Effector memory CD8-positive, alpha-beta T cell (primary cell): ENCODE data around the gene PIGU.

Experiments
- ATAC-seq: fragments of 150-1000 bp; cut with Tn5 transposase; replicated peaks from 2 replicates; pipeline ENCODE4 v1.10.0; 2021; ENCODE audit warnings: mild to moderate bottlenecking, moderate library complexity
- DNase-seq, 3 experiments: peaks; one replicate each; pipeline ENCODE4 v3.0.0; 2021
- H3K27ac Mint-ChIP-seq, 2 donors: one replicate each; pipeline ENCODE4 v1.8.0; 2022; ENCODE audit warnings: mild to moderate bottlenecking in 2 of 2, mixed read lengths in 2 of 2, moderate library complexity in 2 of 2
- H3K27me3 Mint-ChIP-seq, 2 donors: one replicate each; pipeline ENCODE4 v1.8.0; 2022; ENCODE audit warnings: mixed read lengths in 2 of 2
- H3K36me3 Mint-ChIP-seq: one replicate; pipeline ENCODE4 v1.8.0; 2022; ENCODE audit warnings: mild to moderate bottlenecking, moderate library complexity, mixed read lengths; ENCODE audit not compliant: insufficient read depth
- H3K4me1 Mint-ChIP-seq, 2 donors: one replicate each; pipeline ENCODE4 v1.8.0; 2022; ENCODE audit warnings: low read depth in 2 of 2, mixed read lengths in 2 of 2
- H3K4me3 Mint-ChIP-seq, 2 donors: one replicate each; pipeline ENCODE4 v1.8.0; 2022; ENCODE audit warnings: mild to moderate bottlenecking in 2 of 2, mixed read lengths in 2 of 2, moderate library complexity in 2 of 2
- H3K9me3 Mint-ChIP-seq, 2 donors: one replicate each; pipeline ENCODE4 v1.8.0; 2022; ENCODE audit warnings: mixed read lengths in 2 of 2

Gene PIGU

GRCh38 chr20:34539756-34540155 lies 137.1 kb downstream of the PIGU start:
- Mint-ChIP-seq H3K36me3 (peaks cover 56% of the 10 kb centered on the region), H3K4me1 (peaks cover 19 to 22% of the 10 kb centered on the region in 2 donors), H3K27me3 (no peaks in the 10 kb centered on the region), H3K9me3 (no peaks in the 10 kb centered on the region), H3K27ac (peak overlapping the region in 1 of 2 donors; percentile 56), H3K4me3 (no peak overlapping the region)
- DNase-seq (no peak), ATAC-seq (no peak)

DNA sequence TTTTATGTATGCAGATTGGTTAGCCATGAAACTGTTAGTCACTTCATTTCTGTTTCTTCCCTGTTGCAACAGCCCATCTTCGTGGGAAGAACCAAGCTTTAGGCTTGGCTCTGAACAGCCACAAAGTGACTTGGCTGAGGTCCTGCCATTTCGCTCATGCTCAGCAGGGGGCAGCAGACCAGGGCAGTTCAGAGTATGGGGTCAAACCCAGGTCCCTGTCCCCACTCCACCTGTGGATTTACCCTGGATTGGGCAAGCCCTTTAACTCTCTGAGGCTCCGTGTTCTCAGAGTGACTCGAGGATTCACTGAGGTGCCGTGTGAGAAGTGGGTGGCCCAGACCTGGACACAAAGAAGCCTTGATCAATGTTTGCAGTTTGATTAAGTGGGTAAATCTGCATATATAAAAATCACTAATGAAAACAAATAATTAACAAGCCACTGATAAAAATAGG lies 138.2 kb downstream of the PIGU start:
- no peaks in the 10 kb centered on the region for H3K27me3 Mint-ChIP-seq
- ATAC-seq, result peak; percentile 51
- peak; percentile 39 to 53 (median 44) for DNase-seq
- no peak overlapping the region for H3K4me3 Mint-ChIP-seq
- H3K9me3 Mint-ChIP-seq, result no peaks in the 10 kb centered on the region
- H3K4me1 Mint-ChIP-seq, result peaks cover 21 to 22% of the 10 kb centered on the region in 2 donors
- H3K36me3 Mint-ChIP-seq, result peaks cover 62% of the 10 kb centered on the region
- peak overlapping the region; percentile 56 to 57 for H3K27ac Mint-ChIP-seq

GRCh38 chr20:34537651-34538050 lies 139.2 kb downstream of the PIGU start:
- Mint-ChIP-seq H3K4me1 (peaks cover 20 to 22% of the 10 kb centered on the region in 2 donors), H3K4me3 (no peak overlapping the region), H3K9me3 (no peaks in the 10 kb centered on the region), H3K27me3 (no peaks in the 10 kb centered on the region), H3K36me3 (peaks cover 66% of the 10 kb centered on the region), H3K27ac (no peak overlapping the region)
- ATAC-seq (no peak), DNase-seq (no peak)

DNA sequence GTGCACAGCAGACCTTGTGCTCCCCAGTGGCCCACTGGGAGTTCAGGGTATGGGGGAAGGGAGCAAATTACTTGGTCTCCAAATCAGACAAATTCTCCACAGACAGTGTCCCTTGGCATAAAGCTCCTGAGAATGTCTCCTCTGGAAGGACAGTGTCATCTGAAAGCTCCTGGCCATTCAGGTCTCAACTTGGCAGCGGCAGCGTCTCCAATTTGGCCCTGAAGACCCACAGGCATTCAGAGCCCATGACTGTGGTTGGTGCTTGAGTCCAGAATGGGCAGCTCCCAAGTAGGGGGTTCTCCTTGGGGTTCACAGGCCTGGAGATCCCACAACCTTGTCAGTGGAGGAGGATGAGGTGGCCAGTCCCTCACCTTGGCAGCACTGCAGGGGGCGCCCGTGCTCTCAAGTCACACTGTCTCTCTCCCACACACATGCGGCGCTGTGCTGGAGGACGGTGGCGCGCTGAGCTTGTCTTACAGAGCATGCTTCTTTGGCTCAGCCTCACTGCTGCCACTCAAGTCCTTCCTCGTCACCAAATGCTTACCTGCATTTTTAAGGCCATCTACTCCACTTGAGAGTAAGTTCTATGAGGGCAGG lies 140.0 kb downstream of the PIGU start:
- Mint-ChIP-seq H3K4me1 (peaks cover 18 to 23% of the 10 kb centered on the region in 2 donors), H3K27me3 (no peaks in the 10 kb centered on the region), H3K27ac (no peak overlapping the region), H3K36me3 (peaks cover 66% of the 10 kb centered on the region), H3K9me3 (no peaks in the 10 kb centered on the region), H3K4me3 (no peak overlapping the region)
- ATAC-seq (peak; percentile 31), DNase-seq (peak; percentile 11 to 30 (median 21))

- Mint-ChIP-seq H3K4me3 (no peak overlapping the region), H3K27me3 (no peaks in the 10 kb centered on the region), H3K9me3 (no peaks in the 10 kb centered on the region), H3K36me3 (peaks cover 58% of the 10 kb centered on the region), H3K27ac (peak overlapping the region in 1 of 2 donors; percentile 65), H3K4me1 (peaks cover 15 to 24% of the 10 kb centered on the region in 2 donors)
- DNase-seq (no peak), ATAC-seq (no peak)
These were observed 141.0 kb downstream of the PIGU start for GRCh38 chr20:34535857-34536256.

DNA sequence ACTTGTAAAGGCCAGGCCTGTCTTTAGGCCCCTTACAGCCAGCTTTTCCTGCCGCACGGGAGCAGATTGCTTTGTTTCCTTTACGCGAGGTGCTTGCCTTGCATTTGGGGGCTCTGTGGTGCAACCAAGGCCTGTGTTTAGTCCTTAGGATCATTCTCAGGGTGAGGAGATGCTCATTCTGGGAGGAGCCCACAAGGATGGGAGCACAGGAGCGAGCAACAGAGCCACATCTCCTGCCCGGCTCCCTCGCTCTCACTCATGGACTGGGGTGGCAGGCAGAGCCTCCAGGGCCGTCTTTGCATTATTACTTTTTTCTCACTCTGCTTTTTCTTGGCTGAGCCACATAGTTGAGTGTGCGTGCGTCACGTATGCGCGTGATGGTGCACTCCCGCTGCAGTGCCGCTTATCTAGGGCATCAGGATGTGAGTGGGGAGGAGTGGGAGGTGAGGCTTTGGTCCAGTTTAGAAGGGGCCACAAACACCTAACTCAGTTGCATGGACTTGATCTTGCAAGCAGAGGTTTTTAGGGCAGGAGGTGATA lies 141.5 kb downstream of the PIGU start:
- H3K4me1 Mint-ChIP-seq, result peaks cover 14 to 22% of the 10 kb centered on the region in 2 donors
- DNase-seq (no peak), ATAC-seq (no peak)
- peaks cover 54% of the 10 kb centered on the region for H3K36me3 Mint-ChIP-seq
- H3K4me3 Mint-ChIP-seq, result no peak overlapping the region
- H3K9me3 Mint-ChIP-seq, result no peaks in the 10 kb centered on the region
- H3K27me3 Mint-ChIP-seq, result no peaks in the 10 kb centered on the region
- H3K27ac Mint-ChIP-seq, result peak overlapping the region in 1 of 2 donors; percentile 65

DNA sequence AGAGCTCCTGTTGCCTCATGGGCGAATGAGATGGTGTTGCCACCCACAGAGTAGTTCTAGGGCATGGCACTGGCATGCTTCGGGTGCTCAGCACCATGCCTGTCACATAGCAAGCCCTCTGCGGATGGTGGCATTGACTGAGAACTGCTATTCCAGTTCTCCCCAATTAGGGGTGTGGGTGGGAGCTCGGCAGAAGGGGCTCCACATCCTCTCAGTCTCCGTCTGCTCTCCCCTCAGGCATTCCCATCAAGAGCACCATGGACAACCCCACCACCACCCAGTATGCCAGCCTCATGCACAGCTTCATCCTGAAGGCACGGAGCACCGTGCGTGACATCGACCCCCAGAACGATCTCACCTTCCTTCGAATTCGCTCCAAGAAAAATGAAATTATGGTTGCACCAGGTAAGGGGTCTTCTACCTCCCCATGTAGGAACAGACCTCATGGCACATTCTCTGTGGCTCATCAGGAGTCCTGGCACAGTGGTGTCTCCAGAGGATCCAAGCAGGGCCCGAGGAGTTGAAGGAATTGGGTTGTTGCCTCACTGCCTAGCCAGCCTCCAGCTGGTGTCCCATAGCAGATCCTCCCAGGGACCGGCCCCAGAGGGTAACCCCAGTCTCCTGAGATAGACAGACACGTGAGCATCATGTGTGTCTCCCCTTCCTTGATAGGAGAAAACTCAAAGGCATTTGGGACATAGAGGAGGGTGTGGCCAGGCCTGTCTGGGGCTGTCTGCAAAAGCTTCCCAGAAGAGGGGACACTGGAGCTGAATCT lies 142.3 kb downstream of the PIGU start:
- no peak for DNase-seq
- ATAC-seq, result no peak
- peak overlapping the region in 1 of 2 donors; percentile 62 for H3K27ac Mint-ChIP-seq
- H3K36me3 Mint-ChIP-seq, result peaks cover 49% of the 10 kb centered on the region
- no peak overlapping the region for H3K4me3 Mint-ChIP-seq
- H3K27me3 Mint-ChIP-seq, result no peaks in the 10 kb centered on the region
- H3K4me1 Mint-ChIP-seq, result peaks cover 16 to 21% of the 10 kb centered on the region in 2 donors
- H3K9me3 Mint-ChIP-seq, result no peaks in the 10 kb centered on the region

- no peaks in the 10 kb centered on the region for H3K27me3 Mint-ChIP-seq
- peaks cover 14 to 21% of the 10 kb centered on the region in 2 donors for H3K4me1 Mint-ChIP-seq
- no peak for ATAC-seq
- no peak for DNase-seq
- no peak overlapping the region for H3K27ac Mint-ChIP-seq
- no peaks in the 10 kb centered on the region for H3K9me3 Mint-ChIP-seq
- peaks cover 57% of the 10 kb centered on the region for H3K36me3 Mint-ChIP-seq
- no peak overlapping the region for H3K4me3 Mint-ChIP-seq
These were observed 144.1 kb downstream of the PIGU start for GRCh38 chr20:34532756-34533155.

- Mint-ChIP-seq H3K36me3 (peaks cover 59% of the 10 kb centered on the region), H3K4me3 (no peak overlapping the region), H3K27ac (no peak overlapping the region), H3K4me1 (peaks cover 14 to 21% of the 10 kb centered on the region in 2 donors), H3K27me3 (no peaks in the 10 kb centered on the region), H3K9me3 (no peaks in the 10 kb centered on the region)
- DNase-seq (no peak), ATAC-seq (no peak)
These were observed 144.6 kb downstream of the PIGU start for GRCh38 chr20:34532320-34532719.

DNA sequence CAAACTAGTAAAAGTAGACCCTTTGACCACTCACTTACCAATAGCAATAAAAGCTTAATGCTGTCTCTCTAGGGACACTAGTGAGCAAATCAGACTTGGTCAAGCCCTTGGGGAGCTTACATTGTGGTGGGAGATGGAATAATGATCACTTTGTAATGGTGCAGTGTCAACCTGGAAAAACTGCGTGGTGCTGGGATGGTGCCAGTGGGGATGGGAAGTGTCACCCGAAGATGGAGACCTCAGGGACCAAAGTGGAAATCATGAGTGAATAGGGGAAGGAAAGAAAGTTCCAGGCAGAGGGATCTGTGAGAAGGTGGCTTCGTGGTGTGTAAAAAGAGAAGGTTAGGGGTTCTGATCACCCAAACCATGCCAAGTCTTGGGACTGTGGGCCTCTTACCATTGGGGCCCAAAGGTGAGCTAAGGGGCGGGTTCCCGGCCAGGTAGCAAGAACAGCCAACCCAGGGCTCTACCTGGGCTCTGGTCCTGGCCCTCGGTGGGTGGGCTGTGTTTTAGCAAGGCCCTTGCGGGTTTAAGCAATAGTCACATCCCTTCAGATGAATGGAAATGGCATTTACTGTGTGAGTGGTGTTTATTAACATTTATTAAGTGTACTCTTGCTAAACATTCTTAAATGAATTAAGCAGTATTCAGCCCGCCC lies 145.2 kb downstream of the PIGU start:
- peaks cover 14 to 21% of the 10 kb centered on the region in 2 donors for H3K4me1 Mint-ChIP-seq
- no peaks in the 10 kb centered on the region for H3K27me3 Mint-ChIP-seq
- H3K9me3 Mint-ChIP-seq, result no peaks in the 10 kb centered on the region
- no peak overlapping the region for H3K4me3 Mint-ChIP-seq
- H3K36me3 Mint-ChIP-seq, result peaks cover 59% of the 10 kb centered on the region
- peak overlapping the region in 1 of 2 donors; percentile 5 for H3K27ac Mint-ChIP-seq
- DNase-seq (no peak), ATAC-seq (no peak)

- ATAC-seq (no peak), DNase-seq (no peak)
- Mint-ChIP-seq H3K27me3 (no peaks in the 10 kb centered on the region), H3K9me3 (no peaks in the 10 kb centered on the region), H3K4me1 (peaks cover 17% of the 10 kb centered on the region in 2 donors), H3K27ac (peak overlapping the region; percentile 46 to 65), H3K36me3 (peaks cover 60% of the 10 kb centered on the region), H3K4me3 (no peak overlapping the region)
These were observed 146.6 kb downstream of the PIGU start for GRCh38 chr20:34530342-34530741.

DNA sequence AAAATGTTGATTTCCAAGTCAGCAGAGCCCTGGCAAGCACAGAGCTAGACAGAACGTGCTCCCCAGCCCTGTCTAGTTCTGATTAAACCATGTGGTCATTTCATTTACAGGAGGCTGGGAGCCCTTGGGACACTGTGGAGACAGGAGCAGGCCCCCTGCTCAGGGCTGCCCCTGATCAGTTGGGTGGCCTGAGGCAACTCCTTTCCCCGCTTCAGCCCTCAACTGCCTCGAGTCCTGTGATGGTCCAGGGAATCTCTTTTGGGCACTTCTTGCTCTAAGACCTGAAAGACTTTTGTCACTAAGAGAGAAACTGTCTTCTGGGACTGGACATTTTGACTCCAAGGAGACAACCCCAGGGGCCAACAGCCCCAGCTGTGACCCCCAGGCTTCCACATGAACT lies 147.2 kb downstream of the PIGU start:
- ATAC-seq (no peak), DNase-seq (no peak)
- Mint-ChIP-seq H3K27ac (peak overlapping the region; percentile 46 to 53), H3K36me3 (peaks cover 54% of the 10 kb centered on the region), H3K9me3 (no peaks in the 10 kb centered on the region), H3K27me3 (no peaks in the 10 kb centered on the region), H3K4me3 (no peak overlapping the region), H3K4me1 (peaks cover 17 to 19% of the 10 kb centered on the region in 2 donors)

- Mint-ChIP-seq H3K27ac (peak overlapping the region; percentile 28 to 53), H3K4me3 (peak overlapping the region in 1 of 2 donors; percentile 25), H3K9me3 (no peaks in the 10 kb centered on the region), H3K27me3 (no peaks in the 10 kb centered on the region), H3K36me3 (peaks cover 46% of the 10 kb centered on the region), H3K4me1 (peaks cover 16 to 22% of the 10 kb centered on the region in 2 donors)
- DNase-seq (no peak), ATAC-seq (no peak)
These were observed 148.0 kb downstream of the PIGU start for GRCh38 chr20:34528921-34529297.
